Measurements from ENCODE around the gene ARHGAP8. TPM values are rescaled to one million over a fixed set of nuclear protein-coding genes. Genes with fewer than 3 reads are reported as not detected.

ARHGAP8 gene
- total and polyA plus RNA-seq, 10 of the 15 experiments (the other 5 are each of a cell fraction or from before 2014, with no cell fraction given) = 0.33 TPM; not detected in 9

- H3K4me3 ChIP-seq = no peak overlapping the region
- TF ChIP-seq SRF (IDR thresholded peaks at IDR 0.05; ENCODE audit: low read depth in 2 of 2, low read length in 2 of 2) (no peak), E4F1 (IDR thresholded peaks at IDR 0.05; ENCODE audit: borderline replicate concordance, partially characterized antibody) (no peak)
- ChIA-PET POLR2A (no interaction called here), SMC1A (ENCODE audit: uncharacterized antibody, unreplicated experiment) (interaction anchor here (0.8 to 1.8 kb wide), 4 partner anchors 14 to 22 kb away, joined by 3 read pairs; no protein-coding TSS in a partner anchor), CTCF (interaction anchor here (1.6 kb wide), 1 partner anchor 19 kb away, joined by 6 read pairs; no protein-coding TSS in a partner anchor), RAD21 (ENCODE audit: unreplicated experiment) (interaction anchor here (1.5 kb wide), 1 partner anchor 19 kb away, joined by 4 read pairs; no protein-coding TSS in a partner anchor)
- no peaks in the 10 kb centered on the region; the same call in none of the 2 replicates for H3K4me1 ChIP-seq (ENCODE audit: control insufficient read depth, insufficient read depth, low read length)
- DNase-seq (ENCODE audit: low read depth, low spot score) = no peak
- no peak overlapping the region for H2AFZ ChIP-seq (ENCODE audit: control insufficient read depth, low read depth, low read length)
- intact Hi-C loops (cut with micrococcal nuclease; ENCODE audit: unreplicated experiment) (no loop called here), in situ Hi-C loops (cut with MboI) (no loop called here)
- no TSS peak for BruUV-seq (replicated peaks)
- no peak overlapping the region for H3K9ac ChIP-seq (ENCODE audit: control insufficient read depth, insufficient read depth, low read length)
- H3K27ac ChIP-seq (ENCODE audit: control insufficient read depth, insufficient read depth) = no peak overlapping the region
- WGBS (ENCODE audit: insufficient coverage, insufficient replicate concordance, low lambda C conversion rate, missing lambda C conversion rate) = 60% methylated on average over 4 of the region's 4 CpGs
- ATAC-seq = no peak
- no peaks in the 10 kb centered on the region for H4K20me1 ChIP-seq (ENCODE audit: control insufficient read depth, insufficient read depth)
- no peaks in the 10 kb centered on the region for H3K9me3 ChIP-seq (replicated peaks; ENCODE audit: control insufficient read depth, insufficient read depth, low read length)
- peaks cover 0 to 8% of the 10 kb centered on the region in 2 experiments; a peak in 1 of 4 replicates for H3K27me3 ChIP-seq (replicated peaks in 1 of 2; ENCODE audit: control insufficient read depth in 2 of 2, insufficient read depth in 2 of 2, low read length in 1 of 2)
- H3K36me3 ChIP-seq (ENCODE audit: control insufficient read depth in 2 of 2, insufficient read depth in 2 of 2, low read length in 1 of 2) = no peaks in the 10 kb centered on the region
- H3K79me2 ChIP-seq (ENCODE audit: control insufficient read depth, insufficient read depth, low read length) = no peaks in the 10 kb centered on the region
- no peak for FAIRE-seq
- no peak overlapping the region for H3K4me2 ChIP-seq (ENCODE audit: control insufficient read depth, insufficient read depth)
Observed at GRCh38 chr22:44705022-44705297, 47.4 kb upstream of the ARHGAP8 start.

- H3K9ac ChIP-seq (ENCODE audit: control insufficient read depth, insufficient read depth, low read length) = no peak overlapping the region
- no TSS peak for BruUV-seq (replicated peaks)
- CTCF ChIA-PET = interaction anchor here (1.2 kb wide), 1 partner anchor 32 kb away, joined by 3 read pairs; no protein-coding TSS in a partner anchor
- RAD21 ChIA-PET (ENCODE audit: unreplicated experiment) = no interaction called here
- ATAC-seq = no peak
- H3K9me3 ChIP-seq (replicated peaks; ENCODE audit: control insufficient read depth, insufficient read depth, low read length) = no peaks in the 10 kb centered on the region
- no peaks in the 10 kb centered on the region for H3K36me3 ChIP-seq (ENCODE audit: control insufficient read depth in 2 of 2, insufficient read depth in 2 of 2, low read length in 1 of 2)
- peaks cover 8% of the 10 kb centered on the region for H3K4me1 ChIP-seq (ENCODE audit: control insufficient read depth, insufficient read depth, low read length)
- H3K27me3 ChIP-seq (replicated peaks in 1 of 2; ENCODE audit: control insufficient read depth in 2 of 2, insufficient read depth in 2 of 2, low read length in 1 of 2) = peaks cover 0 to 8% of the 10 kb centered on the region in 2 experiments; a peak in 1 of 4 replicates
- DNase-seq (ENCODE audit: low read depth, low spot score) = no peak
- 72% methylated on average over 8 of the region's 8 CpGs for WGBS (ENCODE audit: insufficient coverage, insufficient replicate concordance, low lambda C conversion rate, missing lambda C conversion rate)
- no peak overlapping the region for H3K4me2 ChIP-seq (ENCODE audit: control insufficient read depth, insufficient read depth)
- no peaks in the 10 kb centered on the region for H4K20me1 ChIP-seq (ENCODE audit: control insufficient read depth, insufficient read depth)
- no peak overlapping the region for H3K4me3 ChIP-seq
- no peaks in the 10 kb centered on the region for H3K79me2 ChIP-seq (ENCODE audit: control insufficient read depth, insufficient read depth, low read length)
- SMC1A ChIA-PET (ENCODE audit: uncharacterized antibody, unreplicated experiment) = interaction anchor here (0.9 kb wide), 1 partner anchor 7 kb away, joined by 3 read pairs; no protein-coding TSS in a partner anchor
- TF ChIP-seq STAT1 (conservative IDR thresholded peaks at IDR 0.05) = no peak
- POLR2A ChIA-PET = no interaction called here
- in situ Hi-C loops (cut with MboI) (no loop called here), intact Hi-C loops (cut with micrococcal nuclease; ENCODE audit: unreplicated experiment) (no loop called here)
- FAIRE-seq = no peak
- H2AFZ ChIP-seq (ENCODE audit: control insufficient read depth, low read depth, low read length) = no peak overlapping the region
- no peak overlapping the region for H3K27ac ChIP-seq (ENCODE audit: control insufficient read depth, insufficient read depth)
Observed at GRCh38 chr22:44706488-44706887, 45.9 kb upstream of the ARHGAP8 start.

Data from GM12878 (cell line).